ENCODE measurements around the gene MED17. TPM values are rescaled to one million over a fixed set of nuclear protein-coding genes. Genes with fewer than 3 reads are reported as not detected.
A peak's percentile ranks its signal among the peaks of the same experiment; 100 is the strongest.
"Not testable (repeated sequence)": the region's sequence is repeated elsewhere in the genome, so short reads cannot be mapped to it uniquely, and the experiment has no call there.

Gene MED17
- total RNA-seq, 6 experiments from 2014 or later, result 4.8 to 10.1 (median 8.5) TPM

GRCh38 chr11:93741094-93741881 is 42.8 kb upstream of the MED17 start, which contains the start of the genes C11orf54 and TAF1D:
Gene C11orf54, plus strand, starts transcription at chr11:93741672. Its CDS starts 5,722 bp downstream, at chr11:93747394.
Gene TAF1D, minus strand, starts transcription at chr11:93741495. Its CDS starts 2,191 bp downstream, at chr11:93739304.
- Histone ChIP-seq H3K27me3 (no peaks in the 10 kb centered on the region), H3K4me3 (peak within 1 kb of the TSS; percentile 78 to 94 (median 79)), H3K36me3 (peaks cover 0 to 31% (median 19%) of the 10 kb centered on the region in 4 donors), H3K9me3 (no peaks in the 10 kb centered on the region), H3K4me1 (peaks cover 0 to 40% (median 16%) of the 10 kb centered on the region in 4 donors), H3K27ac (peak within 1 kb of the TSS; percentile 91 to 97 (median 96))
- ATAC-seq (peak; percentile 89 to 95 (median 92)), DNase-seq (peak; percentile 97 to 99 (median 98))
- intact Hi-C loops (cut with DNase I), result no loop called here
- 0% methylated on average over 30 of the region's 65 CpGs for WGBS (ENCODE audit: insufficient coverage, low coverage, low lambda C conversion rate, missing lambda C conversion rate)
- TF ChIP-seq CTCF (IDR thresholded peaks at IDR 0.05) (peak in 1 of 4 donors; percentile 11), POLR2A (IDR thresholded peaks at IDR 0.05) (peak; percentile 76)

DNA sequence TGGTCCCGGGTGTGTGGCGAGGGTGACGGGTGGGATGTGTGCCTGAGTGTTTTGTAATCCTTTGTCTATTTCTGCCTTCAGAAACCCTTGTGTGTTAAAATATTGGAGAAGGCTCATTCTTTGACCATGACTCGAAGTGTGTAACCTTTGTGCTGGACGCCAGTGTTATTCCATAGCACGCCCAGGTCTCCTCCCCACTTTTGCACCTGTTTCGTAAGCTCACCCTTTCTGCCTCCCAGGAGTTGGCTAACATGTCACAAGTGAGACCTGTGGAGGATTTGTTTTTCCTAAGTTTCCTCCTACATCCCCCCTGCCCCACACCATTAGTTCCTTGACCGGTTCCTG is 42.2 kb upstream of the MED17 start:
- H3K27ac ChIP-seq, result peak overlapping the region; percentile 91 to 97 (median 96)
- 0% methylated on average over 8 of the region's 8 CpGs for WGBS (ENCODE audit: insufficient coverage, low coverage, low lambda C conversion rate, missing lambda C conversion rate)
- H3K36me3 ChIP-seq, result peaks cover 0 to 25% (median 15%) of the 10 kb centered on the region in 4 donors
- peaks cover 0 to 40% (median 16%) of the 10 kb centered on the region in 4 donors for H3K4me1 ChIP-seq
- H3K4me3 ChIP-seq, result peak overlapping the region; percentile 78 to 94 (median 79)
- no peaks in the 10 kb centered on the region for H3K9me3 ChIP-seq
- intact Hi-C loops (cut with DNase I), result no loop called here
- H3K27me3 ChIP-seq, result no peaks in the 10 kb centered on the region
- DNase-seq, result peak; percentile 46 to 86 (median 76)
- ATAC-seq, result peak; percentile 69 to 81 (median 75)
- TF ChIP-seq POLR2A (IDR thresholded peaks at IDR 0.05), result peak; percentile 63
- no peak for TF ChIP-seq CTCF (IDR thresholded peaks at IDR 0.05)

GRCh38 chr11:93743291-93743690 is 40.8 kb upstream of the MED17 start:
- Histone ChIP-seq H3K9me3 (no peaks in the 10 kb centered on the region), H3K27me3 (no peaks in the 10 kb centered on the region), H3K4me3 (no peak overlapping the region), H3K4me1 (peaks cover 0 to 40% (median 16%) of the 10 kb centered on the region in 4 donors), H3K27ac (peak overlapping the region in 2 of 3 donors; percentile 96 to 97), H3K36me3 (peaks cover 0 to 13% (median 4%) of the 10 kb centered on the region in 4 donors)
- 97% methylated on average over 9 of the region's 23 CpGs for WGBS (ENCODE audit: insufficient coverage, low coverage, low lambda C conversion rate, missing lambda C conversion rate)
- ATAC-seq (no peak), DNase-seq (no peak)
- intact Hi-C loops (cut with DNase I), result no loop called here
- TF ChIP-seq CTCF (IDR thresholded peaks at IDR 0.05), result no peak
- no peak for TF ChIP-seq POLR2A (IDR thresholded peaks at IDR 0.05)

GRCh38 chr11:93744669-93745004 is 39.4 kb upstream of the MED17 start:
- intact Hi-C loops (cut with DNase I), result no loop called here
- H3K27me3 ChIP-seq, result no peaks in the 10 kb centered on the region
- ATAC-seq (no peak), DNase-seq (no peak)
- H3K9me3 ChIP-seq, result no peaks in the 10 kb centered on the region
- 22% methylated on average over 7 of the region's 7 CpGs for WGBS (ENCODE audit: insufficient coverage, low coverage, low lambda C conversion rate, missing lambda C conversion rate)
- H3K27ac ChIP-seq, result peak overlapping the region in 2 of 3 donors; percentile 76 to 97
- peak overlapping the region in 2 of 3 donors; percentile 29 to 42 for H3K4me3 ChIP-seq
- no peak for TF ChIP-seq POLR2A (IDR thresholded peaks at IDR 0.05)
- no peak for TF ChIP-seq CTCF (IDR thresholded peaks at IDR 0.05)
- H3K36me3 ChIP-seq, result peaks cover 0 to 8% (median under 1%) of the 10 kb centered on the region in 4 donors
- H3K4me1 ChIP-seq, result peaks cover 0 to 42% (median 11%) of the 10 kb centered on the region in 4 donors

- intact Hi-C loops (cut with DNase I); H3K27me3 ChIP-seq; H3K9me3 ChIP-seq; DNase-seq; H3K36me3 ChIP-seq; ATAC-seq: not testable (repeated sequence)
- WGBS (ENCODE audit: insufficient coverage, low coverage, low lambda C conversion rate, missing lambda C conversion rate), result 30% methylated on average over 7 of the region's 12 CpGs
- H3K27ac ChIP-seq, result peak overlapping the region in 2 of 3 donors; percentile 76 to 97
- peaks cover 0 to 38% (median 11%) of the 10 kb centered on the region in 4 donors for H3K4me1 ChIP-seq
- H3K4me3 ChIP-seq, result peak overlapping the region; percentile 23 to 42 (median 29)
Observed at GRCh38 chr11:93745005-93745755, 38.9 kb upstream of the MED17 start.

Measured in right lobe of liver (tissue), 6 donors.